Inferior parietal cortex (tissue), 1 donor: ENCODE measurements around the gene SLC19A1.

ENCODE experiments used
- DNase-seq: peaks from one replicate; pipeline ENCODE4 v3.0.0-alpha.2; 2016; ENCODE audit errors: extremely low spot score

Gene SLC19A1

GRCh38 chr21:45454926-45455673 is 87.1 kb downstream of the SLC19A1 start:
- DNase-seq = no peak

- no peak for DNase-seq
Observed at GRCh38 chr21:45454060-45454925, 87.9 kb downstream of the SLC19A1 start.

- no peak for DNase-seq
Observed at GRCh38 chr21:45453308-45453950, 88.8 kb downstream of the SLC19A1 start.

DNA sequence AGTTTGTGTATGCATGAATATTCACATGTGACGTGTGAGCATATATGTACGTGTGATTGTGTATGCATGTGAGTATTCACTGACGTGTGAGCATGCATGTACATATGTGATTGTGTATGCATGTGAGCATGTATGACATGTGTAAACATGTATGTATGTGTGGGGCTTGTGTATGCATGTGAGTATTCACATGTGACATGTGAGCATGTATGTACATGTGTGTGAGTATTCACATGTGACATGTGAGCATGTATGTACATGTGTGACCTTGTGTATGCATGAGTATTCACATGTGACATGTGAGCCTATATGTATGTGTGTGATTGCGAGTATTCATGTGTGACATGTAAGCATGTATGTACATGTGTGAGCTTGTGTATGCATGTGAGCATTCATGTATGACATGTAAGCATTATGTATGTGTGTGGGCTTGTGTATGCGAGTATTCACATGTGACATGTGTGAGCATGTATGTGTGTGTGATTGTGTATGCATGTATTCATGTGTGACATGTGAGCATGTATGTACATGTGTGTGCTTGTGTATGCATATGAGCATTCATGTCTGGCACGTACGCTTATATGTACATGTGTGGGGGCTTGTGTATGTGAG is 89.4 kb downstream of the SLC19A1 start:
- DNase-seq = no peak

GRCh38 chr21:45451771-45452182 is 90.5 kb downstream of the SLC19A1 start:
- no peak for DNase-seq

- no peak for DNase-seq
Observed at GRCh38 chr21:45451091-45451740, 91.0 kb downstream of the SLC19A1 start.

DNA sequence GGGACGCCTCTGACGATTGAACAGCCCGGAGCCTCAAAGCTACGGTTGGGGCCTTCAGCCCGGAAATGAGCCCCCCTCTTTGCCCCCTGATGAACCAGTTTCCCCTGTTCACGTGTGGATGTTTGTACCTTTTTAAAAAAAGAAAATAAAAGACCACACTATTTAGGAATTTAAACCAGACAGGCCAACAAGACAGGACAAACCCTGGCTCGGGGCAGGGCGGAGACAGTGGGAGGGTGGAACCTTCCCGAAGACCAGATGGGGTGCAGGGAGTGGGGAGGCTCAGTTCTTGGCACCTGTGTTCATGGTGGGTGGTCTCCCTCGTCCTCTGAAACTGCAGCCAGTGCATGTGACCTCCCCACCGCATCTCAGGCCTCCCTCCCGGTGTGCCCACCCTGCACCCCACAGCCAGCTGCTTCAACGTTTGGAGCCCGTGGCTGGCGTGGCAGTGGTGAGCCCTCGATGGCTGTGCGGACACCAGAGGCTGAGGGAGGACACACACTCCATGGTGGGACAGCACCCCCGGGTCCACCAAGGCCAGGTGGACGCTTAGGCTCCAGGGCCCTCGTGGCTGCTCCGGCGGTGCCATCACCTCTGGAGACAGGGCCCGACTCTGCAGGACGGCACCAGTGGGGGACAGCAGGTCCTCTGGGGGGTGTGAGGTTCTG is 91.7 kb downstream of the SLC19A1 start:
- DNase-seq = no peak

- no peak for DNase-seq
Observed at GRCh38 chr21:45449658-45450422, 92.4 kb downstream of the SLC19A1 start.

DNA sequence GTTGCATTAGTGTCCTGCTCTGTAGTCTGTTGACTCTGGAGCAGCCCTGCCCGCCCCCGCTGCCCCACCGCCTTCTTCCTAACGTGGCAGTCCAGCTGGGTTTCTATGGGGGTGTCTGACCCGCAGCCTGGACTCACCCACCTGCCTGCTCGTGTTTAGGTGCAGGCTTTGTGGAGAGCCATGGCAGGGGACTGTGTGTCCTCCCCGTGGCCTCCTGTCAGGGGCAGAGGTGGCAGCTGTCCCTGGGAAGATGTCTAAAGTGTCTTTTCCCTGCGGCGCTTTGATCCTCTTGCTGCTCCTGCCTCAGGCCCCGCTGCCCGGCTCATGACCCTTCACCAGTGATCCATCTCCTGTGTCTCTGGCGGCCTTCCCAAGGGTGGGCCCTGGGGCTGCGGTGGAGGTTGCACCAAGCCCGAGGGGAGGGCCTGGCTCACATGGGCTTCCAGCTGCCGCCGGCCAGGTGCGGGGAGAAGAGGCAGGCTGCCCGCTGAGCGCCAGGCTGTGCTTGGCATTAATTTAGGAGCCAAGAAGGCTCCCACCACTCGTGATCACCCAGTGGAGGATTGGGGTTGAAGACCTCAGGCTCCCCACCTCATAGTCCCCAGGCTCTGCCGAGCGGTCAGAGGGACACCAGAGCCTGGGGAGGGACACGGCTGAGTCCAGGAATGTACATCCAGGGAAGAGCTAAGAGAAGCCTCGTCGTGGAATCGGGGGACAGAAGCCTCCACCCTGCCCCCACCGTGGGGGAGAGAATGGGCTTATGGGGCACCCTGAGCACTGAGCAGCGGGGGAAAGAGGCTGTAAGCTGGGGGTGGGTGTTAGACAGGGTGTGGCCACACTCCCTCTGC is 93.2 kb downstream of the SLC19A1 start:
- no peak for DNase-seq

DNA sequence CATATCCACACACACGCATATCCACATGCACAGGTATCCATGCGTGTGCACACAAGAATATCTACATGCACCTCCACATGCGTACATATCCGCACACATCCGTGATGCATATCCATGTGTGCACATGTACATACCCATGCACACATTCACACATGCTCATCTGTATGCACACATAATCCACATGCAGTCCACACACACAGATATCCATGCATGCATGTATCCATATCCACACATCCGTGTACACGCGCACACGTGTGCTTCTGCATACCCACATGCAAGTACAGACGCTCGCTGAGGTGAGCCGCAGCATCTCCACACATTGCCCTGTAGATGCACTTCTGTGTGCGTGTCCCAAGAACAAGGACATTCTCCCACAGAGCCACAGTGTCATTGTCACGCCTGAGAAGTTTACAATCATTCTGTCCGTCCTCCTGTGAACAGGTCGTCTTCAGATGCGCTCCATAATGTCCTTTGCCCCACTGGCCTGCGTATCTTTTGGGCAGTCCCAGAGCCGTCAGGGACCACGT is 93.9 kb downstream of the SLC19A1 start:
- no peak for DNase-seq
